WTC11 (cell line): ENCODE results near the gene COA1. TPM values are rescaled to one million over a fixed set of nuclear protein-coding genes. Genes with fewer than 3 reads are reported as not detected.
"Not testable (repeated sequence)": the region's sequence is repeated elsewhere in the genome, so short reads cannot be mapped to it uniquely, and the experiment has no call there.

ENCODE experiments used
- ATAC-seq: fragments of 200-7000 bp; cut with Tn5 transposase; 2 replicates; pipeline ENCODE4 v1.10.0; 2021; ENCODE audit warnings: mild to moderate bottlenecking, moderate library complexity
- CTCF ChIA-PET: fragments of 300-600 bp; sonication (Branson Sonifier 250); formaldehyde crosslinking; loops from one replicate; lab custom pipeline; 2021; ENCODE audit warnings: antibody characterized with exemption; lab: Charles Lee
- POLR2A ChIA-PET: fragments of 350-600 bp; sonication (Branson Sonifier 250); formaldehyde crosslinking; loops from one replicate; lab custom pipeline; 2021; ENCODE audit warnings: antibody characterized with exemption; lab: Charles Lee
- DNase-seq: peaks from one replicate; pipeline ENCODE4 v3.0.0; 2021; ENCODE audit warnings: low spot score
- H3K27ac Mint-ChIP-seq: 2 replicates; pipeline ENCODE4 v1.8.0; 2021; ENCODE audit warnings: mixed read lengths
- H3K27me3 Mint-ChIP-seq: 2 replicates; pipeline ENCODE4 v1.8.0; 2021; ENCODE audit warnings: low read depth, mild to moderate bottlenecking, moderate library complexity, mixed read lengths
- H3K36me3 Mint-ChIP-seq: 2 replicates; pipeline ENCODE4 v1.8.0; 2021; ENCODE audit warnings: mixed read lengths
- H3K4me1 Mint-ChIP-seq: 2 replicates; pipeline ENCODE4 v1.8.0; 2022; ENCODE audit warnings: mixed read lengths
- H3K4me3 Mint-ChIP-seq: 2 replicates; pipeline ENCODE4 v1.8.0; 2021; ENCODE audit warnings: mild to moderate bottlenecking, moderate library complexity, mixed read lengths
- H3K9me3 Mint-ChIP-seq: 2 replicates; pipeline ENCODE4 v1.8.0; 2021; ENCODE audit warnings: mixed read lengths
- CDX4 ChIP-seq: fragments of 250-450 bp; sonication (Bioruptor Pico); IDR thresholded peaks from 2 replicates; pipeline ENCODE4 v1.9.0; 2021; ENCODE audit warnings: moderate library complexity, mild to moderate bottlenecking, inconsistent platforms, borderline replicate concordance
- CREB1 ChIP-seq: sonication (generic); formaldehyde crosslinking; IDR thresholded peaks from 2 replicates; pipeline ENCODE4 v1.8.0; 2023; ENCODE audit warnings: mild to moderate bottlenecking, missing genetic modification reagents
- ESRRA ChIP-seq: sonication (generic); formaldehyde crosslinking; IDR thresholded peaks from 2 replicates; pipeline ENCODE4 v1.8.1; 2022; ENCODE audit warnings: mild to moderate bottlenecking, missing genetic modification reagents, borderline replicate concordance
- FOXK1 ChIP-seq: sonication (generic); formaldehyde crosslinking; IDR thresholded peaks from 2 replicates; pipeline ENCODE4 v1.8.0; 2022; ENCODE audit warnings: mild to moderate bottlenecking, moderate library complexity, missing genetic modification reagents
- GRHL2 ChIP-seq: fragments of 250-450 bp; sonication (Bioruptor Pico); IDR thresholded peaks from 2 replicates; pipeline ENCODE4 v1.8.0; 2022; ENCODE audit warnings: mild to moderate bottlenecking, moderate library complexity; ENCODE audit not compliant: insufficient replicate concordance, severe bottlenecking
- IRF2 ChIP-seq: sonication (generic); formaldehyde crosslinking; IDR thresholded peaks from 2 replicates; pipeline ENCODE4 v1.8.0; 2022; ENCODE audit warnings: low read depth, missing genetic modification reagents, borderline replicate concordance
- NFATC4 ChIP-seq: fragments of 250-450 bp; sonication (Bioruptor Pico); IDR thresholded peaks from 2 replicates; pipeline ENCODE4 v1.9.0; 2021; ENCODE audit warnings: mild to moderate bottlenecking
- NFE2L1 ChIP-seq: sonication (generic); formaldehyde crosslinking; IDR thresholded peaks from 2 replicates; pipeline ENCODE4 v1.8.1; 2023; ENCODE audit warnings: missing genetic modification reagents
- NFYB ChIP-seq: sonication (generic); formaldehyde crosslinking; conservative IDR thresholded peaks from 2 replicates; pipeline ENCODE4 v1.8.0; 2022; ENCODE audit warnings: low read depth, missing genetic modification reagents
- NR1H2 ChIP-seq: sonication (generic); formaldehyde crosslinking; IDR thresholded peaks from 2 replicates; pipeline ENCODE4 v1.9.0; 2021; ENCODE audit warnings: mild to moderate bottlenecking, moderate library complexity, missing genetic modification reagents
- NR3C1 ChIP-seq: sonication (generic); formaldehyde crosslinking; conservative IDR thresholded peaks from 2 replicates; pipeline ENCODE4 v1.8.1; 2023; ENCODE audit warnings: low read depth, mild to moderate bottlenecking, missing genetic modification reagents
- OVOL2 ChIP-seq: fragments of 250-450 bp; sonication (Bioruptor Pico); IDR thresholded peaks from 2 replicates; pipeline ENCODE4 v1.9.0; 2021; ENCODE audit warnings: mild to moderate bottlenecking, borderline replicate concordance
- PRRX2 ChIP-seq: fragments of 250-450 bp; sonication (Bioruptor Pico); IDR thresholded peaks from 2 replicates; pipeline ENCODE4 v1.8.0; 2021; ENCODE audit warnings: mild to moderate bottlenecking
- ZMAT4 ChIP-seq: fragments of 250-450 bp; sonication (Bioruptor Pico); IDR thresholded peaks from 2 replicates; pipeline ENCODE4 v1.9.0; 2021; ENCODE audit warnings: mild to moderate bottlenecking
- ZNF396 ChIP-seq: fragments of 250-450 bp; sonication (Bioruptor Pico); IDR thresholded peaks from 2 replicates; pipeline ENCODE4 v1.8.0; 2021; ENCODE audit warnings: mild to moderate bottlenecking, moderate library complexity, borderline replicate concordance
- ZNF532 ChIP-seq: fragments of 250-450 bp; sonication (Bioruptor Pico); IDR thresholded peaks from 2 replicates; pipeline ENCODE4 v1.9.0; 2021; ENCODE audit warnings: mild to moderate bottlenecking, borderline replicate concordance
- total RNA-seq: library from RNA; stranded (reverse); gene quantifications from 3 replicates; pipeline ENCODE4 v1.2.3, GENCODE V29; 2021
- TF ChIP-seq, protein P1 (sequence below): sonication (generic); formaldehyde crosslinking; IDR thresholded peaks from 2 replicates; pipeline ENCODE4 v1.8.0; 2022; ENCODE audit warnings: missing genetic modification reagents
- TF ChIP-seq, protein P2 (sequence below): sonication (generic); formaldehyde crosslinking; IDR thresholded peaks from 2 replicates; pipeline ENCODE4 v1.8.1; 2022; ENCODE audit warnings: mild to moderate bottlenecking, moderate library complexity, missing genetic modification reagents

The COA1 gene
- total RNA-seq, 1 experiment from 2014 or later: 132 TPM

GRCh38 chr7:43721193-43721806 lies 8.0 kb downstream of the COA1 start:
- Mint-ChIP-seq H3K27me3 (no peaks in the 10 kb centered on the region), H3K27ac (peak overlapping the region; percentile 79; the same call in 1 of the 2 replicates), H3K9me3 (peaks cover 25% of the 10 kb centered on the region), H3K4me3 (no peak overlapping the region), H3K36me3 (peaks cover 37% of the 10 kb centered on the region), H3K4me1 (peaks cover 7% of the 10 kb centered on the region)
- ChIA-PET CTCF (interaction anchor here (0.6 to 4.8 kb wide), 9 partner anchors 9 to 780 kb away, joined by 3 to 63 read pairs (median 3); partner anchors contain the start of gene STK17A), POLR2A (no interaction called here)
- ATAC-seq: no peak
- TF ChIP-seq NFE2L1 (CRISPR knock-in tag) (no peak), CDX4 (CRISPR knock-in tag) (no peak)
- no peak for DNase-seq

DNA sequence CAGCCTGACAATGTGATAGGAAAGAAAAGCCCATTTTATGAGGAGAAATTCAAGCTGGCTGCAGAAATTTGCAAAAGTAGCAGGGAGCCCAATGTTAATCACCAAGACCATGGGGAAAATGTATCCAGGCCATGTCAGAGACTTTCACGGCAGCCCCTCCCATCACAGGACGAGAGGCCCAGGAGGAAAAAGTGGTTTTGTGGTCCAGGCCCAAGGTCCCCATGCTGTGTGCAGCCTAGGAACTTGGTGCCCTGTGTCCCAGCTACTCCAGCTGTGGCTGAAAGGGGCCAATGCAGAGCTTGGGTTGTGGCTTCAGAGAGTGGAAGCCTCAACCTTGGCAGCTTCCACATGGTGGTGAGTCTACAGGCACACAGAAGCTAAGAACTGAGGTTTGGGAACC lies 12.7 kb downstream of the COA1 start:
- H3K9me3 Mint-ChIP-seq: peaks cover 35% of the 10 kb centered on the region
- no peaks in the 10 kb centered on the region for H3K27me3 Mint-ChIP-seq
- no peak overlapping the region for H3K27ac Mint-ChIP-seq
- CTCF ChIA-PET: interaction anchor here (0.9 to 1.2 kb wide), 2 partner anchors 134 to 277 kb away, joined by 3 read pairs; partner anchors contain the start of gene STK17A
- DNase-seq: no peak
- TF ChIP-seq, protein P1, sequence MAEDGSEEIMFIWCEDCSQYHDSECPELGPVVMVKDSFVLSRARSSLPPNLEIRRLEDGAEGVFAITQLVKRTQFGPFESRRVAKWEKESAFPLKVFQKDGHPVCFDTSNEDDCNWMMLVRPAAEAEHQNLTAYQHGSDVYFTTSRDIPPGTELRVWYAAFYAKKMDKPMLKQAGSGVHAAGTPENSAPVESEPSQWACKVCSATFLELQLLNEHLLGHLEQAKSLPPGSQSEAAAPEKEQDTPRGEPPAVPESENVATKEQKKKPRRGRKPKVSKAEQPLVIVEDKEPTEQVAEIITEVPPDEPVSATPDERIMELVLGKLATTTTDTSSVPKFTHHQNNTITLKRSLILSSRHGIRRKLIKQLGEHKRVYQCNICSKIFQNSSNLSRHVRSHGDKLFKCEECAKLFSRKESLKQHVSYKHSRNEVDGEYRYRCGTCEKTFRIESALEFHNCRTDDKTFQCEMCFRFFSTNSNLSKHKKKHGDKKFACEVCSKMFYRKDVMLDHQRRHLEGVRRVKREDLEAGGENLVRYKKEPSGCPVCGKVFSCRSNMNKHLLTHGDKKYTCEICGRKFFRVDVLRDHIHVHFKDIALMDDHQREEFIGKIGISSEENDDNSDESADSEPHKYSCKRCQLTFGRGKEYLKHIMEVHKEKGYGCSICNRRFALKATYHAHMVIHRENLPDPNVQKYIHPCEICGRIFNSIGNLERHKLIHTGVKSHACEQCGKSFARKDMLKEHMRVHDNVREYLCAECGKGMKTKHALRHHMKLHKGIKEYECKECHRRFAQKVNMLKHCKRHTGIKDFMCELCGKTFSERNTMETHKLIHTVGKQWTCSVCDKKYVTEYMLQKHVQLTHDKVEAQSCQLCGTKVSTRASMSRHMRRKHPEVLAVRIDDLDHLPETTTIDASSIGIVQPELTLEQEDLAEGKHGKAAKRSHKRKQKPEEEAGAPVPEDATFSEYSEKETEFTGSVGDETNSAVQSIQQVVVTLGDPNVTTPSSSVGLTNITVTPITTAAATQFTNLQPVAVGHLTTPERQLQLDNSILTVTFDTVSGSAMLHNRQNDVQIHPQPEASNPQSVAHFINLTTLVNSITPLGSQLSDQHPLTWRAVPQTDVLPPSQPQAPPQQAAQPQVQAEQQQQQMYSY (CRISPR knock-in tag): no peak
- TF ChIP-seq PRRX2 (CRISPR knock-in tag): no peak
- TF ChIP-seq IRF2 (CRISPR knock-in tag): no peak
- no peak for TF ChIP-seq GRHL2 (CRISPR knock-in tag)
- no peak for TF ChIP-seq OVOL2 (CRISPR knock-in tag)
- TF ChIP-seq ESRRA (CRISPR knock-in tag): no peak
- no peak for TF ChIP-seq NR3C1
- TF ChIP-seq FOXK1 (CRISPR knock-in tag): no peak
- TF ChIP-seq NFYB (CRISPR knock-in tag): no peak
- TF ChIP-seq, protein P2, sequence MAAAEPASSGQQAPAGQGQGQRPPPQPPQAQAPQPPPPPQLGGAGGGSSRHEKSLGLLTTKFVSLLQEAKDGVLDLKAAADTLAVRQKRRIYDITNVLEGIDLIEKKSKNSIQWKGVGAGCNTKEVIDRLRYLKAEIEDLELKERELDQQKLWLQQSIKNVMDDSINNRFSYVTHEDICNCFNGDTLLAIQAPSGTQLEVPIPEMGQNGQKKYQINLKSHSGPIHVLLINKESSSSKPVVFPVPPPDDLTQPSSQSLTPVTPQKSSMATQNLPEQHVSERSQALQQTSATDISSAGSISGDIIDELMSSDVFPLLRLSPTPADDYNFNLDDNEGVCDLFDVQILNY (CRISPR knock-in tag): no peak
- TF ChIP-seq ZNF396: no peak
- TF ChIP-seq NR1H2: no peak
- ATAC-seq: no peak
- no peak overlapping the region for H3K4me3 Mint-ChIP-seq
- peaks cover 9% of the 10 kb centered on the region for H3K4me1 Mint-ChIP-seq
- peaks cover 43% of the 10 kb centered on the region for H3K36me3 Mint-ChIP-seq
- POLR2A ChIA-PET: no interaction called here

DNA sequence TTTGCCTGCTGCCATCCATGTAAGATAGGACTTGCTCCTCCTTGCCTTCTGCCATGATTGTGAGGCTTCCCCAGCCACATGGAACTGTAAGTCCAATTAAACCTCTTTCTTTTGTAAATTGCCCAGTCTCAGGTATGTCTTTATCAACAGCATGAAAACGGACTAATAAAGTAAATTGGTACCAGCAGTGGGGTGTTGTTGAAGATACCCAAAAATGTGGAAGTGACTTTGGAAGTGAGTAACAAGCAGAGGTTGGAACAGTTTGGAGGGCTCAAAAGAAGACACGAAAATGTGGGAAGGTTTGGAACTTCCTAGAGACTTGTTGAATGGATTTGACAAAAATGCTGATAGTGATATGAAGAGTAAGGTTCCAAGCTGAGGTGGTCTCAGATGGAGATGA lies 13.4 kb downstream of the COA1 start:
- H3K27ac Mint-ChIP-seq, POLR2A ChIA-PET, ATAC-seq, DNase-seq, H3K4me3 Mint-ChIP-seq, H3K27me3 Mint-ChIP-seq: not testable (repeated sequence)
- CTCF ChIA-PET: interaction anchor here (1.2 kb wide), 1 partner anchor 133 kb away, joined by 3 read pairs; the partner anchor contains the start of gene STK17A
- peaks cover 11% of the 10 kb centered on the region for H3K4me1 Mint-ChIP-seq
- H3K36me3 Mint-ChIP-seq: peaks cover 43% of the 10 kb centered on the region
- peaks cover 35% of the 10 kb centered on the region for H3K9me3 Mint-ChIP-seq

GRCh38 chr7:43711503-43711902 lies 17.8 kb downstream of the COA1 start:
- ATAC-seq (no peak), DNase-seq (no peak)
- H3K27me3 Mint-ChIP-seq: no peaks in the 10 kb centered on the region
- peaks cover 36% of the 10 kb centered on the region for H3K36me3 Mint-ChIP-seq
- H3K9me3 Mint-ChIP-seq: peaks cover 23% of the 10 kb centered on the region
- CTCF ChIA-PET: interaction anchor here (1.0 to 2.7 kb wide), 2 partner anchors 9 to 129 kb away, joined by 3 to 16 read pairs; partner anchors contain the start of gene STK17A
- no peak overlapping the region for H3K27ac Mint-ChIP-seq
- no peak for TF ChIP-seq ZNF532 (CRISPR knock-in tag)
- no peak for TF ChIP-seq NFATC4
- TF ChIP-seq ZMAT4 (CRISPR knock-in tag): no peak
- TF ChIP-seq CREB1 (CRISPR knock-in tag): no peak
- TF ChIP-seq FOXK1 (CRISPR knock-in tag): no peak
- TF ChIP-seq CDX4 (CRISPR knock-in tag): no peak
- POLR2A ChIA-PET: no interaction called here
- H3K4me3 Mint-ChIP-seq: no peak overlapping the region
- peaks cover 18% of the 10 kb centered on the region for H3K4me1 Mint-ChIP-seq
